GM12874 (cell line): ENCODE measurements around the gene OR1N2.
"Not testable (repeated sequence)": the region's sequence is repeated elsewhere in the genome, so short reads cannot be mapped to it uniquely, and the experiment has no call there.

Experiments used
- CTCF ChIP-seq: IDR thresholded peaks from 2 replicates; pipeline ENCODE4 v1.5.1; 2011; ENCODE audit warnings: low read depth, mild to moderate bottlenecking, control low read depth, low read length, moderate library complexity; ENCODE audit not compliant: insufficient read depth

Gene OR1N2

GRCh38 chr9:122567901-122568300 is 15.0 kb downstream of the OR1N2 start:
- no peak for TF ChIP-seq CTCF

GRCh38 chr9:122572456-122572855 is 19.5 kb downstream of the OR1N2 start:
- no peak for TF ChIP-seq CTCF

- TF ChIP-seq CTCF, result no peak
These were observed 27.0 kb downstream of the OR1N2 start for GRCh38 chr9:122579874-122580273.

GRCh38 chr9:122580360-122580759 is 27.4 kb downstream of the OR1N2 start:
- TF ChIP-seq CTCF, result no peak

GRCh38 chr9:122583284-122583683 is 30.4 kb downstream of the OR1N2 start, which contains the start of gene OR1L8:
Gene OR1L8, minus strand, starts transcription at chr9:122583384. Its CDS starts 14,907 bp downstream, at chr9:122568477.
- TF ChIP-seq CTCF, result not testable (repeated sequence)
